KOPT-K1 (cell line): Measurements from ENCODE around the gene COL8A2.

Experiments
- H3K27ac ChIP-seq: fragments of 200-600 bp; sonication (generic); 2 replicates; pipeline ENCODE4 v1.5.1; 2016; ENCODE audit warnings: antibody characterized with exemption, mild to moderate bottlenecking, low read depth, low read length; ENCODE audit not compliant: poor library complexity, severe bottlenecking
- H3K36me3 ChIP-seq: fragments of 200-600 bp; sonication (generic); 2 replicates; pipeline ENCODE4 v1.5.1; 2017; ENCODE audit warnings: antibody characterized with exemption, mild to moderate bottlenecking, low read length, moderate library complexity; ENCODE audit not compliant: insufficient read depth
- H3K9me3 ChIP-seq: fragments of 200-600 bp; sonication (generic); 2 replicates; pipeline ENCODE4 v1.5.1; 2017; ENCODE audit warnings: antibody characterized with exemption, low read length, mild to moderate bottlenecking; ENCODE audit not compliant: insufficient read depth, poor library complexity, severe bottlenecking

COL8A2 gene

GRCh38 chr1:36134505-36135329, 9.7 kb upstream of the COL8A2 start:
- no peaks in the 10 kb centered on the region for H3K9me3 ChIP-seq
- peaks cover 42% of the 10 kb centered on the region for H3K36me3 ChIP-seq
- no peak overlapping the region for H3K27ac ChIP-seq

DNA sequence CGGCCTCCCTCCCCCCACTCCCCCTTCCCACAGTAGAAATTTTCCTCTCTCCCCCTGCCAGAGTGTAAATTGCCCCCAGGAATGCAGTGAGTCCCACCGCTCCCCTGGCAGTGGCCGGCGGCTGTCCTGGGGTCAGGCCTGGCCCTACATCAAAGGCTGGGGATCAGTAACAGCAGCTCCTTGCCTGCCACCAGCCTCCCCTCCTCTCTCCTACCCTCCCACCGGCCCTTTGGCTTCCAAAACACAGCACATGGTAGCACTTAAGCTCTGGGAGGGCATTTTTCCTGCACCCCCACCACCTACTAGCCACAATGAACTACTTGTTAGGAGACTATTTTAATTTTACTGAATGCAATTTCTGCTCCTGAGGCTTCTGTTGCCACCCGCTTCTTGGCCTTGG, 9.0 kb upstream of the COL8A2 start:
- Histone ChIP-seq H3K27ac (no peak overlapping the region), H3K9me3 (no peaks in the 10 kb centered on the region), H3K36me3 (peaks cover 35% of the 10 kb centered on the region)

GRCh38 chr1:36133484-36133883, 8.5 kb upstream of the COL8A2 start:
- Histone ChIP-seq H3K27ac (no peak overlapping the region), H3K9me3 (no peaks in the 10 kb centered on the region), H3K36me3 (peaks cover 32% of the 10 kb centered on the region)

DNA sequence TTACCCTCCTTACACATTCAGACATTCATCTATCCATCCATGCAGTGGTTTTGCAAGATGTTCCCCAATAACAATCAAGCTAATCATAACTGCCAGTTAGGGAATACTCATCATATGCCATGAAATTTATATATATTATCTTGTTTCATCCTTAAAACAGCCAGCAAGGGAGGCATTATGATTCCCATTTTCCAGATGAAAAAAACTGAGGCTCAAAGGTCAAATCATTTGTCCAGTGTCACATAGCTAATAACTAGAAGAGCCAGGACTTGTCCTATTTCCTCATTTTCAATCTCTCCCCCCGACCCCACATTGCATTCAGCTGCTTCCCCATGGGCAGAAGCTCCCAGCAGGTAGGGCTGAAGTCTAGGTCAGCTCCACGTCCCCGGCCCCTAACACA, 7.0 kb upstream of the COL8A2 start:
- no peaks in the 10 kb centered on the region for H3K9me3 ChIP-seq
- H3K27ac ChIP-seq, result no peak overlapping the region
- H3K36me3 ChIP-seq, result peaks cover 18% of the 10 kb centered on the region

DNA sequence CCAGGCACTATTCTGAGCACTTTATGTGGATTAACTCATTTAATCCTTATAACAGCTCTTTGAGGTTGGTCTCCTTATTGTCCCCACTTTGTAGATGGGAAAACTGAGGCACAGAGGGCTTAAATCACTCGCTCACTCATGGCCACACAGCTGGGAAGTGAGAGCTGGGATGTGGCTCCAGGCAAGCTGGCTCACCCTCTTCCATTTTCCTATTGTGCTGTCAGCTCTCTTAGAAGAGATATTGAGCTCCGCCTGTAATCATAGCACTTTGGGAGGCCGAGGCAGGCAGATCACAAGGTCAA, 3.8 kb upstream of the COL8A2 start:
- Histone ChIP-seq H3K27ac (no peak overlapping the region), H3K36me3 (no peaks in the 10 kb centered on the region), H3K9me3 (no peaks in the 10 kb centered on the region)

DNA sequence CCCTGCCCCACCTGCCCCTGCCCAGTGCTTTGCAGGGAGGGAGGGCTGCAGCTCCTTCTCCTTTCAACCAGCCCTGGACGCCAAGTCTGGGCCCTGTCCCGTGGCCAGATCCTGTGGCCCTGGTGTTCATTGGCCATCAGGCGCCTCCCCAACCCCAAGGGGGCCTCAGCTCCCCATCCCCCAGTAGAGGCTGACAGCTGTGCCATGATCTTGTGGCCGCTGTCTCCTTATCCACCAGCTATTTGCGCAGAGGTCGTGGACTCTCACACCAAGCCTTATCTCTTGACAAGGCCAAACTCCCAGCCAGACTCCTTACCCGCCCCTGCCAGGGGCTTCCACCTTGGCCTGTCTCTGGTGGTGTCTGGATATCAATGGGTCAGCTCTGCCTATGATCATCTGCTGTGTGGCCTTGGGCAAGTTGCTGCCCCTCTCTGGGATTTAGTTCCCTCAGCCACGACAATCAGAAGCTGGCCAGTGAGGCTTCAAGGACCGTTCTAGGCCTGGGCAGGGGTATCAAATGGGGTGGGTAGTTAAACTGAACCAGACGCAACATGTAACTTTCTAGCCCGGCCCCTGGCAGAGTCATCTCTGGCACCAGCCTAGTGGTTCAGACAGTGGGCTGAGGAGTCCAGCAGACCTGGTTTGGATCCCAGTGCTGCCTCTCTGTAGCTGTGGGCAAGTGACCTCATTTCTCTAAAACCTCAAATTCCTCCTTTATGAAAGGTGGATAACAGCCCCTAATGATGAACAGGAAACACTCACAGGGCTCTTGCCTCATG, 3.3 kb upstream of the COL8A2 start:
- no peaks in the 10 kb centered on the region for H3K9me3 ChIP-seq
- no peak overlapping the region for H3K27ac ChIP-seq
- no peaks in the 10 kb centered on the region for H3K36me3 ChIP-seq

GRCh38 chr1:36126797-36127500, 1.9 kb upstream of the COL8A2 start:
- Histone ChIP-seq H3K9me3 (no peaks in the 10 kb centered on the region), H3K36me3 (no peaks in the 10 kb centered on the region), H3K27ac (no peak overlapping the region)

DNA sequence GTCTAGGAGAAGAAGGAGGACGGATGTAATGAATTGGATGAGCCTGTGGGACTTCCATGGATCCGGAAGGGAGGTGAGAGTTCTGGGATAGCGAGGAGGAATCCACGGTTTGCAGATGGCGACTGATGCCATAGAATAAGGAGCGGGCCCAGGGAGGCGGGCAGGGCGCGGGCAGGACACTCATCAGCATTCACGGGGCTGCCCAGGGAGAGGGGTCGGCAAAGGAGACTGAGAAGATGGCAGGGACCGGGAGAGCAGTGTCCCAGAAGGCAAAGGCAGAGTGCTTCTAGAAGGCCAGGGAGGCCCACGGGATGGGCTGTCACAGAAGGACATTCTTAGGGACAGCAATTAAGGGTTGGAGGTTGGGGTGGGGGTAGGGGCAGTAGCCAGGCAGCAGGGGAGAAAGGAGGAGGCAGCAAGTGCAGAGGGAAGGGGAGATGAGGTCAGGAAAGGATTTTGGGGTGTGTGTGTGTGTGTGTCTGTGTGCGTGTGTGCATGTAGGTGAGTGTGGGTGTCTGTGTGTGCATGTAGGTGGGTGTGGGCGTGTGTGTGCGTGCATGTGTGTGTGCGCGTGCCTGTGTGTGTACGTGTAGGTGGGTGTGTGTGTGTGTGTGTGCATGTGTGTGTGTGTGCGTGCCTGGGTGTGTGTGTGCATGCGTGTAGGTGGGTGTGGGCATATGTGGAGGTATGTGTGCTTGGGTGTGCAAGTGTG, 1.1 kb upstream of the COL8A2 start:
- H3K9me3 ChIP-seq, result no peaks in the 10 kb centered on the region
- no peaks in the 10 kb centered on the region for H3K36me3 ChIP-seq
- no peak overlapping the region for H3K27ac ChIP-seq

DNA sequence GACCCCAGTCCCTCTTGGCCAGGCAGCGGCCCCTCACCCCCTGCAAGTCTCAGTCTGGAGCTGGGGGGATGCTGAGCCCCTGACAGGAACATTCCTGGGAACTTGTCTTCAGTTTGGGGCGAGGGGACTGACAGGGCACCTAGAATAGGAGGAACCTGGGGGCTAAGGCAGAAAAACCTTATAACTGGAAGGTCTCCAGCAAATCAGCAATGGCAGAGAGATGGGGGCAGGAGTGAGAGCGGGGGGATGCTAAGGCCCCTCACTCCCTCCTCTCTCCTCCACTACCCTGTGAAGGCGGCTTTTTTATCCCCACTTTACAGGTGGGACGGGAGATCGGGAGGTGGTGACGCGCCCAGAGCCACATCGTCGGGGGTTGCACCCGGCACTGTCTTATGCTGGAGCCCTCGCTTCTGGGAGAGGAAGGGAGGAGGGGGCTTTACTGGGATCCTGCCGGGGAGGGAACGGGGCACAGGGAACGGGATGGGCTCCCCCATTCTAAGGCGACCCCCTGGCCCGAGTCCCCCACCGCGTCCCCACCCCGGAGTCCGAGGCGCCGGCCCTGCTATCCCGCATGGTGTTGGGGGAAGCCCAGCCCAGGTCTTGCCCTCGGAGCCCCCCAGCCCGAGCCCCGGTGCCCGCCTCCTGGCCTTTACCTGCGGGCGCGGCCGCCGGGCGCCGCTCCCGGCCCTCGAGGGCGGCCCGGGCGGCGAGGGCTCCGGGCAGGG, 456 bp downstream of the COL8A2 start:
- no peaks in the 10 kb centered on the region for H3K9me3 ChIP-seq
- H3K36me3 ChIP-seq, result no peaks in the 10 kb centered on the region
- no peak overlapping the region for H3K27ac ChIP-seq

- no peak overlapping the region for H3K27ac ChIP-seq
- H3K9me3 ChIP-seq, result no peaks in the 10 kb centered on the region
- H3K36me3 ChIP-seq, result no peaks in the 10 kb centered on the region
Observed at GRCh38 chr1:36123356-36123755, 1.7 kb downstream of the COL8A2 start.

DNA sequence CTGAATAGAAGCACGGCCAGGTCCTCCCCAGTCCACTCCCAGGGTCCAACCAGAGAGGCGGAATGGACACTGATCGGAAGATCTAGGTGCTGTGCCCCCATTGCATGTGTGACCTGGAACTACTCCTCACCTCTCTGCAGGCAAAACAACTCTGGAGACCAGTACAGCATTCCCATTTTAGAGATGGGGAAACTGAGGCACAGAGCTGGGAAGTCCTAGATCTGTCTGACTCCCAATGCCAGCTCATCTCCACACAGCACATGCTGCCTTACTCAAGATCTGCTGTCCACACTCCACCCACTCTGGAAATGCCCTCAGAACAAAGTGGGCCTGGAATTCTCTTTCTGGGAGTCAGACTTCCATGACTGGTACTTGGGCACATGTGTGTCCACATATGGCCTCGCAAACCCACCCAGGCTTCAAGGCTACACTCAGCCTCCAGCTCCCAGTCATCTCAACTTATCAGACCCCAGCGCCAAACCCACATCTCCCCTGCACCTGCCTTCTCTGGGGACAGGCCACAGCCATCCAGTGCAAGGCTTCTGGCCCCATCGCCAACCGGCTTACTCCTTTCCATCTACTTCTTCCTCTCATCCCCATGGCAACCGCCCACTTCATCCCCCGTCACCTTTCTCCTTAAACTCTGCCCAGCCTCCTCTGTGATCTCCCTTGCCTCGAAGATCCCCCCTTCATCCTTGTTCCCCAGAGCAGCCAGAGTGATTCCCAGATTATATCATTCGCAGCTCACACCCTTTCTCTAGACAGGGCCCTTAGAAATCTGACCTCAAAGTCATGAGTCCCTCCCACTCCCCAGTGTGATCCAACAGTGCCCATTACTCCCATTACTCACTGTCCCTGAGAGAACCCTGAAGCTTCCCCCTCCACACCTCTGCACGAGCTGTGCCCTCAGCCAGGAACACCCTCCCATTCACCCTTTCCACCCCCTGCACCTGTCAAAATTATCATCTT, 2.7 kb downstream of the COL8A2 start:
- Histone ChIP-seq H3K27ac (no peak overlapping the region), H3K9me3 (no peaks in the 10 kb centered on the region), H3K36me3 (no peaks in the 10 kb centered on the region)

DNA sequence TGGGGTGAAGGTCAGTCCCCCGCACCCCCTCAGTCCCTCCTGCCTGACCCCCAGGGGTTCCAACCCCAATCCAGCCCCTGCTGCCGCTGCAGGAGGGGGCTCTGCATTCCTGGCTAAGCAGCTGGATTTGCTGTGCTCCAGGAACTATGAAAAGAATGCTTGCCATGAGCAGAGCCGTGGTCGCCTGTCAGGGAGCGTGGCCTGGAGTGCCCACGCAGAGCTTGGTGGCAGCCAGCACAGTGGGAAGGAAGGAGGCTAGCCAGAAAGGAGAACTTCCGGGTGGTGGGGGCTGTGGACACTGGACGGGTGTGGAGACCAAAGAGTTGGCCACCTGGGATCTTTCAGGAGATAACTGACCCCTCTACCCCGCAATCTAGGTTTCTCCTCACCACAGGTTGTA, 5.6 kb downstream of the COL8A2 start:
- Histone ChIP-seq H3K27ac (no peak overlapping the region), H3K9me3 (no peaks in the 10 kb centered on the region), H3K36me3 (no peaks in the 10 kb centered on the region)

GRCh38 chr1:36118447-36119204, 6.4 kb downstream of the COL8A2 start:
- Histone ChIP-seq H3K9me3 (no peaks in the 10 kb centered on the region), H3K27ac (no peak overlapping the region), H3K36me3 (no peaks in the 10 kb centered on the region)
